ENCODE results near the gene LPP. TPM values are rescaled to one million over a fixed set of nuclear protein-coding genes. Genes with fewer than 3 reads are reported as not detected.

Gene LPP
- polyA plus RNA-seq, 1 experiment = 60.0 TPM

DNA sequence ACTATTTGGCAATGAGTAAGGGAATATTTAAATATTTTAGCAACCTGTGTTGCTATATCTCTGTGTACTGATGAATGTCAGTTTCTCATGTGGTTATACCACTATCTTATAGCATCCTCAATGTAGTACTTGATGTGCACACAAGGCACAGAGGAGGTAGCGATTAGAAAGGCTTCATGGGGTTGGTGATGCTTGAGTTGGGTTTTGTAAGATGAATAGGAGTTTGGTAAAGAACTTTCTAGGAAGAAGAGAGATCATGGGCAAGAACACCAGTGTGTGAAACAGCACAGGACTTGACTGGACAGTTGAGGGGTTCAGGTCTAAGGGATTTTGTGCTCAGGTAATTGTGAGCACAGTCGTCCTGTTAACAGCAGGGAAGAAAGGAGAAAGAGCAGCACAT, 38.1 kb downstream of the LPP start:
- ChIA-PET POLR2A (no interaction called here), CTCF (no interaction called here)
- Histone ChIP-seq H3K27me3 (ENCODE audit: control insufficient read depth, insufficient read depth, low read length) (no peaks in the 10 kb centered on the region), H3K36me3 (ENCODE audit: control insufficient read depth, insufficient read depth, low read length) (no peaks in the 10 kb centered on the region), H3K4me3 (ENCODE audit: low read depth, low read length) (no peak overlapping the region)
- DNase-seq (ENCODE audit: low read depth) = no peak
- TF ChIP-seq, protein P1, sequence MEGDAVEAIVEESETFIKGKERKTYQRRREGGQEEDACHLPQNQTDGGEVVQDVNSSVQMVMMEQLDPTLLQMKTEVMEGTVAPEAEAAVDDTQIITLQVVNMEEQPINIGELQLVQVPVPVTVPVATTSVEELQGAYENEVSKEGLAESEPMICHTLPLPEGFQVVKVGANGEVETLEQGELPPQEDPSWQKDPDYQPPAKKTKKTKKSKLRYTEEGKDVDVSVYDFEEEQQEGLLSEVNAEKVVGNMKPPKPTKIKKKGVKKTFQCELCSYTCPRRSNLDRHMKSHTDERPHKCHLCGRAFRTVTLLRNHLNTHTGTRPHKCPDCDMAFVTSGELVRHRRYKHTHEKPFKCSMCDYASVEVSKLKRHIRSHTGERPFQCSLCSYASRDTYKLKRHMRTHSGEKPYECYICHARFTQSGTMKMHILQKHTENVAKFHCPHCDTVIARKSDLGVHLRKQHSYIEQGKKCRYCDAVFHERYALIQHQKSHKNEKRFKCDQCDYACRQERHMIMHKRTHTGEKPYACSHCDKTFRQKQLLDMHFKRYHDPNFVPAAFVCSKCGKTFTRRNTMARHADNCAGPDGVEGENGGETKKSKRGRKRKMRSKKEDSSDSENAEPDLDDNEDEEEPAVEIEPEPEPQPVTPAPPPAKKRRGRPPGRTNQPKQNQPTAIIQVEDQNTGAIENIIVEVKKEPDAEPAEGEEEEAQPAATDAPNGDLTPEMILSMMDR (IDR thresholded peaks at IDR 0.05; ENCODE audit: insufficient read depth, low read depth, low read length) = no peak

DNA sequence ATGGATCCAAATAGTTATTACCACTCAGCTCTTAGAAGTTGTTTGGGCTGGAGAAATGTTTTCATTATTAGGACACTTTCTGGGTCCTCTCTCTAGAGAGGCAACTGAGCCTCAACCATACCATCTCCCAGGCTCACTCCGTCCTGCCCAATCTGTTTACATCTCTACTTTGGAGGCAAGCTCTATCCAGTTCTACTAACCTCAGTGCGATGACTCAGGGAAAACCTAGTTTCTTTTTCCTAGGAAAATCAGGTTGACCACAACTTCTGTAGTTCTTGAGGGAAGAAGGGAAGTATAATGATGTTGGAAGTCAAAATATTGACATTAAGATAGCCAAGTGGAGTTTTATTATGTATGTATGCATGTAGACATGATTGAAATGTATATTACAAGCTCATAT, 40.4 kb downstream of the LPP start:
- ChIA-PET POLR2A (no interaction called here), CTCF (interaction anchor here (1.2 kb wide), 1 partner anchor 14 kb away, joined by 3 read pairs; no protein-coding TSS in a partner anchor)
- DNase-seq (ENCODE audit: low read depth) = no peak
- H3K27me3 ChIP-seq (ENCODE audit: control insufficient read depth, insufficient read depth, low read length) = no peaks in the 10 kb centered on the region
- H3K4me3 ChIP-seq (ENCODE audit: low read depth, low read length) = no peak overlapping the region
- no peaks in the 10 kb centered on the region for H3K36me3 ChIP-seq (ENCODE audit: control insufficient read depth, insufficient read depth, low read length)
- TF ChIP-seq, protein P1 (IDR thresholded peaks at IDR 0.05; ENCODE audit: insufficient read depth, low read depth, low read length) = no peak

DNA sequence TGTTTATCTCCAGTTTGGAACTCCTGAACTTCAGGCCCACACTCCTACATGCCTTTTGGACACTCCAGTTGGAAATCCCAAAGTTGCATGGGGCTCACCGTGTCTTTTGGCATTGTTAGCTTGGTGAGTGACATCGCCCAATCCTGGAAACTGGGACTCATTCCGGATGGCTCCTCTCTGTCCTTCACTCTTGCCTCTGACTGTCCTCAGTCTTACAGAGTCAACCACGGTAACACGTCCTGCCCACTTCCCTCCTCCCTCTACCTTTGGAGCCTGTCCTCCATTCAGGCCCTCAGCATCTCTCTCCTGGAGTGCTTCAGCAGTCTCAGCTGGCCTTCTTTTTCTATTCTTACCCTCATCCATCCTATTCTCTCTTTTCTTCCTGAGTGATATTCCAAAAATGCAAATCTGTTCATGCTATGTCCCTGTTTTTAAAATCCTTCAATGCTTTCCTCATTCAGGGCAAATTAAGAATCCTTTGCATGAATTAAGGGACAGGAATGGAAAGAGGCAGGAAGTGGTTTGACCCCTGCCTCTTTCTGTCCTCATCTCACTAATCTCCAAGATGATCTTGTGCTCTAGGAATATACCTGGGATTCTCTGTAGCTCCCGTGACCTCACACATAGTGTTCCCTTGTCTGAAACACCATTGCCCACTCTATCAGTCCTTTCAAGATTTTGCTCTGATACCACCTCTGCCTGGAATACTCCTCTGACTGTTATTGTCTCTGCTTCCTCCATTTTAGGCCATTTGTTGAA, 42.5 kb downstream of the LPP start:
- CTCF ChIA-PET = no interaction called here
- H3K27me3 ChIP-seq (ENCODE audit: control insufficient read depth, insufficient read depth, low read length) = no peaks in the 10 kb centered on the region
- no peaks in the 10 kb centered on the region for H3K36me3 ChIP-seq (ENCODE audit: control insufficient read depth, insufficient read depth, low read length)
- TF ChIP-seq, protein P1 (IDR thresholded peaks at IDR 0.05; ENCODE audit: insufficient read depth, low read depth, low read length) = no peak
- no peak for DNase-seq (ENCODE audit: low read depth)
- no peak overlapping the region for H3K4me3 ChIP-seq (ENCODE audit: low read depth, low read length)
- POLR2A ChIA-PET = interaction anchor here (0.6 kb wide), 1 partner anchor 9 kb away, joined by 3 read pairs; no protein-coding TSS in a partner anchor

DNA sequence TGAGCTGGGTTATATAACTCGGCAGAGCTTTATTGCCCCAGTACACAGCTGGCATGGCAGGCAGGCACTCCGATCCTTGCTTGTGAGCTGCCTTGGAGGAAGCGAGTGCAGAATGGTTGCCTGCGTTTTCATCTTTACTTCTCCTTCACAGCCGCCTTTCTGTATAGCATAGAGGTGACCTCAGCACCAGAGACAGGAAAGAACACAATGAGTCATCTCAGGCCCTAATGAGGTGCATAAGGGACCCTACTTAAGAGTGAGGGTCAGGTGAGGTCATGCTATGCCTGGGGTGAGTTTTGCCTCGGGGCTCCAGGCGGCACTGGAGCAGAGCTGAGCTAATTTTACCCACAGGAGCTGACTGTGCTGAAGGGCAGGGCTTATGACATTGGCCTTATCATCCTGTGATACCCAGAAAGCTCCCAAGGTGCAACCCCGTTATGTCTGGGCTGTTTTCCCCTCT, 43.5 kb downstream of the LPP start:
- CTCF ChIA-PET = interaction anchor here (0.7 kb wide), 3 partner anchors 8 to 457 kb away, joined by 3 to 4 read pairs (median 3); no protein-coding TSS in a partner anchor
- DNase-seq (ENCODE audit: low read depth) = no peak
- TF ChIP-seq, protein P1 (IDR thresholded peaks at IDR 0.05; ENCODE audit: insufficient read depth, low read depth, low read length) = no peak
- POLR2A ChIA-PET = no interaction called here
- no peaks in the 10 kb centered on the region for H3K36me3 ChIP-seq (ENCODE audit: control insufficient read depth, insufficient read depth, low read length)
- H3K4me3 ChIP-seq (ENCODE audit: low read depth, low read length) = no peak overlapping the region
- H3K27me3 ChIP-seq (ENCODE audit: control insufficient read depth, insufficient read depth, low read length) = no peaks in the 10 kb centered on the region

DNA sequence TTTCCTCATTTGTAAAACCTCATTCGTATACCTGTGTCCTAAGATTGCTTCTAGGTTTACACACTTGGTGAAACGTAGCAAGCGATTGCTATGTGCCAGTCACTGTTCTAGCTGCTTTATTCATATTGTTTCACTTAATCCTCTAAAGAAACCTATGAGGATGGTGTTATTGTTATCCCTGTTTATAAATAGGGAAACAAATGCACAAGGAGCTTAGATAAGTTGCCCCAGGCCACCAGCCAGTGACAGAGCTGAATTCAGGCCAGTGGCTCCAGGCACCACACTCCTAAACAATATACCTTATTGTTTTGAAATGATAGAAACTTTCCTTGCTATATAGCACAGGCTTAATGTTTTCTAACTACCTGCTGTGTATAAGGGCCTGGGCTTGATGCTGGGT, 44.0 kb downstream of the LPP start:
- POLR2A ChIA-PET = no interaction called here

More for the DNA sequence above, 44.0 kb downstream of the LPP start:
- CTCF ChIA-PET = interaction anchor here (0.7 to 1.2 kb wide), 4 partner anchors 9 to 458 kb away, joined by 3 to 4 read pairs (median 3); no protein-coding TSS in a partner anchor
- H3K4me3 ChIP-seq (ENCODE audit: low read depth, low read length) = no peak overlapping the region
- TF ChIP-seq, protein P1 (IDR thresholded peaks at IDR 0.05; ENCODE audit: insufficient read depth, low read depth, low read length) = no peak
- no peaks in the 10 kb centered on the region for H3K27me3 ChIP-seq (ENCODE audit: control insufficient read depth, insufficient read depth, low read length)
- DNase-seq (ENCODE audit: low read depth) = no peak
- H3K36me3 ChIP-seq (ENCODE audit: control insufficient read depth, insufficient read depth, low read length) = no peaks in the 10 kb centered on the region
